NCI-H2171 (cell line): Measurements from ENCODE around the gene OSM.
A peak's percentile ranks its signal among the peaks of the same experiment; 100 is the strongest.

Source experiments
- DNase-seq: peaks from one replicate; lab custom pipeline; 2025; lab: John Stamatoyannopoulos, UW

OSM gene

DNA sequence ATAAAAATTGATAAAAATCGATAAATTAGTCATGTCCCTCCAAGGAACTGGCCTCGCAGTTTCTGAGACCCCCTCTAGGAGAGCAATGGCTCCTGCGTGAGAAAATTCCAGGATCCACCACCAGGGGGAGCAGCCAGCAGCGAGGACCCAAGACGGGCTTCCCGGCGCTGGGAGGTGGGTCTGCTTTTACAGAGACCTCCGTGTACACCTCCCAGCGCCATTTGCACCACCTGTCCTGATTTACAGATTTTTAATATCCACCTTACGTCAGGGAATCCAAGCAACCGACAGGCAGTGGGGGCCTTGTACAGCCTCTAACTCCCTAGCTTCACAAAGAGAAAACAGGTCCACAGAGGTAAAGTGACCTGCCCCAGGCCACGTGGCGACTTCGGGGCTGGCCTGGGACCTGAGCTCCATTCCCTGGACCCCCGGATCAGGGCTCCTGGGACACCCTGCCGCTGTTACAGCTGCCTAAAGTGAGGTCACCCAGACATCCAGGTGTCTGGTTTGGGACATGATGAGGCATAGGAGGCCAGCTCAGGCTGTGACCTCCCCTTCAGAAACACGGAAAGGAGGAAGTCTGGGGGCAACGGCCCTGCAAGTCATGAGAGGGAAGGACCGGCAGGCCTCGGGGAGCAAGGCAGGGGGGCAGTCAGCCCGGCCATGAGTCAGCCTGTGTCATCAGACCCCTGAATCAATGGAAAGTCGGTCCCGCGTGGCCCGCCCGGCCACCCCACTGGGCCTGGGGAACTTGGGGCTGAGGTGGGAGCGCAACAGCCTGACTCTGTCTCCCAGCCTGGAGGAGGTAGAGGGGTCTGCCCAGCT is 3.5 kb downstream of the OSM start:
- DNase-seq = peak; percentile 72

DNA sequence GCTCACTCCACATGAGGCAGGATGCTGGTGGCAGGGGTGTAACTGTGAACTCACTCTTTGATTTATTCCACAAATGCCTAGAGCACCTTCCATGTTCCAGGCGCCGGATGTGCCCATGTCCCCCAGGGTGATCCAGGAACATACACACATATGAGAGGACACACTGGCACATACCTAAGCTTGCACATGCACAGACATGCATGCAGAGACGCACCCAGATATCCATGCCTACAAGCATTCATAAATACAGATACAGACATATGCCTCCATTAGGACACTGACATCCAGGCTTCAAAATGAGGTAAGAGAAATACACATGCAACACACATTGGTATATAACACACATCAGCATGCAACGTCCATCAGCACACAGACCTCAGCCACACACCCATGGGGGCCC is 4.5 kb downstream of the OSM start:
- DNase-seq = no peak

DNA sequence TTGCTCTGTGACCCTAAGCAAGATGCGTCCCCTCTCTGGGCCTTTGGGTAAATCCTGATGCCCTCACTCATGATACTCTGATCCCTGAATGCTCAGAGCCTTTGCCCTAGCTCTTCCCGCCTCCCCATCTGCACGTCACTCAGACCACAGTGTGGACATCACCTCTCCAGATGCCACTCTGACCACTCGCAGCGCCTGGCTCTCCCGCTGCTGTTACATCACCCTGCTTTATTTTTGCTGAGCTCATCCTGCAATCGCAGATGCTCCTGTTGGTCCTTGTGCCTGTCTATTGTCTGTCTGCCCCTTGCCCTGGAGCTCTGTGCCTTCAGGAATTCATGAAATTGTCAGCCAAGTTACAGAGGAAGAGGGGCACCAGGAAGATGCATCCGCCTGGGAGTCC is 5.5 kb downstream of the OSM start:
- DNase-seq = no peak

DNA sequence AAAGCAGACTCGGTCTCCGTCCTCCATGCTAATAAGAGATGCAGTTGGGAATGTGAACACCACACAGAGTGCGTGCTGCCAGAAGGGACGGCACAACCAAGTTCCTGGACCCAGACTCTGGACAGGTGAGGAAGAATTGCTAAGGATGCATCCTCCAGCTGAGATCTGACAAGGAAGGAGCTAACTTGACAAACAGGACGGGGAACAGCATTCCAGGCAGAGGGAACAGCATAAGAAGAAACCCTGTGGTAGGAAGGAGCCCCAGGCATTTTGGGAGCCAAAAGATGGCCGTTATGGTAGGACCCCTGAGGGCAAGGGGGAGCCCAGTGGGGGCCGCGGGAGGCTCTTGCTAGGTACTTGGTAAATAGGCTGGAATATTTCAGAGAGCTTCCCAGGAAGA is 6.0 kb downstream of the OSM start:
- no peak for DNase-seq

DNA sequence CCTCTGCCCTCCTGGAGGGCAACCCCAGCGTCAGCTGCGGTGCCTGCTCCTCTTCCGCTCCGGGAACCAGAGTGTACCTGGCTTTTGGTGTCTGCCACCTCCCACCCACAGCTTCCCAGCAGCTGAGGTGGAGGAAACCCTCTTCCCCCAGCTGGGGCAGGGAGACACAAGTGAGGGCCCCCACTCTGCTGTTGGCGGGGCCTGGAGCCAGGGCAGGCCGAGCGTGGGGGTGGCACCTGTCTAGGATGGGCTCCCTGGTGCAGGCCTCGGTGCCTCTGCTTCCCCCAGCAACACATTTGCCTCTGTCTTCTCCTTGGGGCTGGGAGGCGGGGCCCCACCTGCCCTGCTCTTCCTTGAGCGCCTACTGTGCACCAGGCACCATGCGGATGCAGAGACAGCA is 6.4 kb downstream of the OSM start:
- no peak for DNase-seq

DNA sequence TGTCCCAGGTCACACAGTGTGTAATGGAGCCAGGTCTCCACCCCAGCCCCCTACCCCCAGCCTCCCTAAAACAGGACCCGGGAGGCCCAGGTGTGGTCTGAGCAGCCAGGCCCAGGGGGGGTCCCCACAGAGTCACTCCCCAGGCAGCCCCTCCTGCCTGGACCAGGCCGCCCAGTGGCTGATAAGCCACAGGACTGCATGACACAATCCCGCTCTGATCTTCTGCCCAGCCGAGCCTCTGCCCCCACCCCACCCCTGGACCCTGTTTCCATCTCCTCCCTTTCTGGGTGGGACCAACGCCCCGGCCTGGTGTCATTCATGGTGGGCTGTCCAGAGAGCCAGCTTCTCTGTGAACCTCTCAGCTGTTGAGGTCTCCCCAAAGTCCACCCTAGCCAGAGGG is 12.3 kb downstream of the OSM start:
- DNase-seq = no peak

DNA sequence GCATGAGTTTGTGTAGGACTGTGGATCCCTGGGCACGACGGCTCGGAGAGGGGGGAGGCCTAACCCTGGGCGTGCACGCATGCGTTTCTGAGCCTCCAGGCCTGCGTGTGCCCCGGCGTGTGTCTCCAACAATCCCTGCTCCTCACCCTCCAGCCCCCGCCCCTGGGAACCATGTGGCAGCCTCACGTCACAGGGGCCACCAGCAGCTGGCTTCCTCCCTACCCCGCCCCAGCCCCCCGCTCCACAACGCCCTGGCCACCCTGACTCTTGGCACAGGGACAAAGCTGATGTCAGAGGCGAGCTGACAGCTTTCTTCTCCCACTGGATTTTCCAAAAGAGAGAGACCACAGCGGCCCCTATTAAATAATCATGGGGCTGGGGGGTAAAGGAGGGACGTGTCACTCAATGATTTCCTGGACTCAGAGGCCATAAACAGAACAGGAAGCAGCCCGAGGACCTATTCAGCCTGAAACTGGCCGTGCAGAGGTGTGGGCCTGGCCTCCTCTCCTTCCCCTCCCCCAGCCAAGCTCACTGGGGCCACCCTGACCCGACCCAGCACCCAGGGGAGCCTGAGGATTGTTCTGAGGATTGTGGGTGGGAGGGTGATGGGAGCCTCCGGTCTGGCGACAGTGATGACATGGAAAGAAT is 13.3 kb downstream of the OSM start:
- peak; percentile 84 for DNase-seq

DNA sequence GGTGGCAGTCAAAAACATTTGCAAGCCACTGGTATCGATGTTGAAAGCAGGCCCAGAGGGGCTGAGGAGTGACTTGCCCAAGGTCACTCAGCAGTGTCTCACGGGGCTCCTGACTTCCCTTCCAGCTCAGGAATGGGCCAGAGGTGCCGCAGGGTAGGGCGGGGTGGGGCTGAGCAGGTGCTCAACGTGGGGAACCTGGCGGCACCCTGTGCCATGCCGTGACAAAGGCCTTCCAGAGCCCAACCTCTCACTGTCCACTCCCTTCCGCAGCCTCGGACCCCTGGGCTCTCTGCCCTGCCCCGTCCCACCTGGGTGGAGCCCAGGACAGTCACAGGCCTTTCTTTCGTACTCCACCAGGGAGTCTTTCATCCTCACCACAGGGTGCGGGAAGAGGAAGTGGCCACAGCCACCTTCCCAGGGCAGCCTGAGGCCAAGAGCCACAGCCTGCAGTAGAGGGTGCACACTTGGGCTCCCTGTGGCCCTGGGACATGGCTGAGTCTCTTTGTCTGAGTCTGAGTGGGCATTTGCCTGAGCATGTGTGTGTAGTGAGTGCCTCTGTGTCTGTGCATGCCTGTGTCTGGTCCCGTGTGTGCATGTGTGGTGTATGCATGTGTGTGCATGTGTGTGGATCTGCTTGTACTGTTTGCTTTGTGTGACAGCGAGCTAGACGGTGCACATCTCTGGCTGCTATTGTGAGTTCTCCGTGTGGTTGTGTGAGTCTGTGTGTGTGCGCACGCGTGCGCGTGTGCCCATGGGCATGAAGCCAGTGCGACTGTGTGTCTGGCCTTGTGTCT is 14.0 kb downstream of the OSM start:
- DNase-seq = no peak

DNA sequence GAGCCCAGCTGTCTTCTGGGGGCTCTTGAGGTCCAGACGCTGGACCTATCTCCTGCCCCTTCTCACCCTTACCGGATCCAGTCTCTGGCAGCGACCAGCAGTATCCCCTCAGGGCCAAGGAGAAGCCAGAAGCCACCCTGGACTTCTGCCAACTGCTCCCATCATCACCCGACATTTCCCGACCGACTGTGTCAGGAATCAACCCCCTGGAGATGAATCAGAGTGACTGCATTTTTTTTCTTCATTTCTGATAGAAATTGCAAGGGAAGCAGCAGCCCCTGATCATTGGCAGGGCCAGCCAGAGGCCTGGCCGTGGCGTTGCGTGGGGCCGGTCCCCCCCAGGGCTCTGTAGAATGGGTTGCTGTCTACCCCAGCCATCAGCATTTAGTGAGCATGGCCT is 14.9 kb downstream of the OSM start:
- peak; percentile 15 for DNase-seq

DNA sequence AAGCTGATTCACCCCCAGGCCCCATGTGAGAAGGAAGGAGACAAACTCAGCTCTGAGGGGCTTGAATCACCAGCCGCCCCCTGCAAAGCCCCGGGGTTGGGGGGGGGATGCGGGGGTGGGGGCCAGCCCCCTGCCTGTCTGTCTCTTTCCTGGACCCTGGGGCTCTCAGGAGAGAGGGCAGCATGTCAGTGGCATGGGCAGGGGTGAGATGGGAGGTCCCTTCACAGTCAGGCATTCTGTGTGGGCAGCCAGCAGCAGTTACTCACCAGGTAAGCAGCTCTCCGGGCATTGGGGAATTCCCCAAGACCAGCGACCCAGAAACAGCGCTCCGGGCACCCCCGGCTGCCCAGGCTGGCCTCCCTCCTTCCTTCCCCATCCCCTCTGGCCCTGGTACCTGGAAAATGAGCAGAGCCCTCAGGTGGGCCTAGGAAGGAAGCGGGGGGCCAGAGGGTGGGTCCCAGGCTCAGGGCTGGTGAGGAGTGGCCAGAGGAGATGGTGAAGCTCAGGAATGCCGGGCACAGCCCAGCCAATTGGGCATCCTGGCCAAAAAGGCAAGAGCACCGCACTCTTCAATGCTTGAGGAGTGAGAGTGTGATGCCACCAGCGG is 15.9 kb downstream of the OSM start:
- no peak for DNase-seq

DNA sequence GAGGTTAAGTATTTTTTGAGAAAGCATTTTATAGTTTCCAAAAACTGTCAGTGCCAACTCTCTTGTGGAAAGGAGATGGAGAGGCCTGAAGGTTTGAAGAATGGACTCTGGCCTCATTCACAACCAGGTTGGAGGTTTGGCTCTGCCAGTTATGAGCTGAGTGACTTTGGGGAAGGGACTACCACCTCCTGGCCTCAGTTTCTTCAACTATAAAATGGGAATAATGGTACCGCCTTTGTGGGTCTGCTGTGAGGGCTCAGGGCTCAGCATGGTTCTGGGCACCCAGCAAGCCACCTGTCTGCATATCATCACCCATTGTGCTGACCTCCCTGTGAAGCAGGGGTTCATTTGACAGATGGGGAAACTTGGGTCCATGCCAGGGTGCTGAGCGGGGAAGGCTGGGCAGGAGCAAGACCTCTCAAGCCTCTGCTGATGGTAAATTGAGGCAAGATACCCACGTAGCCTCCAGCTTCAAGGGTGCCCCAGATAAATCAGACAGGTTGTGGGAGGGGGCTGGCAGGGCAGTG is 16.5 kb downstream of the OSM start:
- no peak for DNase-seq

DNA sequence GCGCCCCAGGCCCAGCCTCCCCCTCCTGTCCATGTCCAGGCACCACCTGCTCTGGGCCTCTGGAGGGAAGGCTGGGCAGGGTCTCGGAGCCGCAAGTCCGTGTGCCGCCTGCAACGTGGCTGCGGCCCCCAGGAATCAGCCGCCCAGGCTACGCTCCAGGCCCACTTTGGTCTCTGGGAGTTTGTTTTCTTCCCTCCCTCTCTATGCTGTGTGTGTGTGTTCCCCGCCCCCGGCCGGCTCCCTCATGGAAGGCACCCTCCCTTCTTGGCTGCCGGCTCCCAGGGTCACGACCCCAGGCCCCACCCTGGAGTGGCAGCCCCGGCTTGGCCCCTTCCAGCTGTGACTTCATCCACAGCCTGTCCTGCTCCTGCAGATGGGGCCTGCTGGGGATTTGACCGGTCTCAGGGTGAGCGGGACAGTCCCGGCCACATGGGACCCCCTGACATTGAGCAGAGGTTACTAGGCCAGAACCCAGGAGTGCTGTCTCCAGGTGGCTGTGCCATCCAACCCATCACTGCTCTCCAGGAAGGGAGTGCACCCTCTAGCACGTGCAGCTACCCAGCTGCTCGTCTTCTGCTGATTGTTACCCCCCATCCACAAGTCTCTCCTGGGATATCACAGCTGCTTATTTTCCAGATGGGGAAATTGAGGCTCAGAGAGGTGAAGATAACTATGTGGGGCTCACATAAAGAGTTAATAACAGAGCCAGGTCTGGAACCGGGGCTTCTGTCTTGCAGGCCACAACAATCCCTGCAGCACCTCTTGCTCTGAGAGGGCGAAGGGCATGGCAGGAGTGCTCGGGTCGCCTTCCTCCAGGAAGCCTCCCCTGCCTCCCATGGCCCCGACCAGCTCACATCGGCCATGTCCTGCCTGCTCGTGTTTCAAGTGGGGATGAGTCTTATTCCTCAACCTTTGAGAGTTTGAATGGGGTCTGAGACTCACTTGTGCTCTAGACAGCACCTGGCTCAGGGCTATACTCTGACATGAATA is 17.3 kb downstream of the OSM start:
- no peak for DNase-seq

DNA sequence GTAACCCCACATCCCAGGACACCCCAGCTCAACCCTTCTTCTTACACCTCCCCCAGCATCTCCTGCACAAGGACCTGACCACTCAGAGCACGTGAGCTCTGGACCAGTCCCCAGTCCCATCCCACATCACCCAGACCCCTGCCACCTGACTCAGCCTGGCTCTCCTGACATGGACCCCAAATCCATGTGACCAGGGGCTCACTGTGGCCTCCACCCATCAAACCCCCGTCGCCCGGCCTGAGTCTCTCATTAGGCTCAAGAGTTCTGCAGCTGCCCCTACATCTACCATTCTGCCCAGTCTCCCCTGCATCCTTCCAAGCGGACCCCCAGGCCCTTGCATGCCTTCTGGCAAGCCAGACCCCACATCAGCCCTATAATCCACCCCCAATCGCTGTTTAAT is 18.2 kb downstream of the OSM start:
- no peak for DNase-seq

DNA sequence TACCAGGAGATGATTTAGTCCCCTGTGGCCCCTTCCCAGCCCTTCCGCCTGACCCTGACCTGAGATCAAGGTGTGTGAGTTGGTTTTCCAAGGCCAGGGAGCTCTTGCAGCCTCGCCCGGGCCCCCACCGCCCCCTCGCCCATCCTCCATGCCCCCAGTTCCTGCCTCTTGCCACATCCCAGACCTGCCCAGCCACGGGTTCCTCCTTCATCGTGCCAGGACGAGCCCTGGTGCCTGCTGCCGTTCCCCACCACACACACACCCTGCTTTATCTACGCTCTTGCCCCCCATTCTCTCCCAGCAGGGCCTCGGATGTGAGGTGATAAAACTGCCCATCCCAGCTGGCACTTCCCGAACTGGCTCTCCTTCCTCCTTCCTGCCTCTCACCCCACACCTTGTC is 18.7 kb downstream of the OSM start:
- DNase-seq = no peak

DNA sequence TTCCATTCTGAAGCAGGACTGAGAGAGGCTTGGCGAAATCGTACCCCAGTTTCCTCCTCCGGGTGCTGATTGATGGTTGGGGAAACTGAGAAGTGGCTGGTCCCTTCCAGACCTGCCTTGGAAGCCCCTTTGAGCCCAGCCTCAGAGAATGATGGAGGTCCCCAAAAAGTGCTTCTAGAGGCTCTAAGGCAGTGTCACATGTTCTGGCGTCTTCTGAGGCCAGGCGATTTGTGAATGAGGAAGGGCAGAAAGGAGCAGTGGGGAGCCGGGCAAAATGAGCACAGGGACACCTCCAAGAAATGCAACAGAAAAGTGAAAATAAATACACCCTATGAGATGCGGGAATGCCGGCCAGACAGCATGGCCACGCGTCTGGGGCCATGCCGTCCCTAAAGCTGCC is 19.1 kb downstream of the OSM start:
- DNase-seq = no peak

DNA sequence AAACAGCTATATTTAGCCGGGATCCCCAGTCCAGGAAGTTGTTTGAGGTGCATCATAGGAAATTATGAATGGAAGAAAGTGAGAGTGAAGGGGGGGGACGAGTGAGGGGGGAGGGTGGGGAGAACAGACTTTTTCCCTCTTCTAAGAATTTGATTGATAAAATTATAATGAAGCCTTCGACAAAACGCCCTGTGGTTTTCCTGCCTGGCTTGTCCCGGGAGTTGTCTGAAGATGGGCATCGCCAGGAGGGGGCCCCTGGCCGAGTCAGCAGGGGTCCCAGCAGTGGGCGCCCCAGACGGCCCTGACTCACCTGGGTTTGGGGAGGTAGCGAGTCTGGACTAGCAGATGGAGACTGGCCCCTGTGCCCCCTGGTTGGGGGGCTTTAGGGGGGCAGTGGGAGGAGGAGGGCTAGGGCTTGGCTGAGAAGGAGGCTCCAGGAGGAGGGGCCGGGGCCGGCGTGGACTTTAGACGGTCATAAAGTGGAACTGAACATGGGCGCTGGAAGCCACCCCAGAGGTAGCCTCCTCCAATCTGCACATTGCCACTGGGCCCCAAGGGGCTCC is 19.8 kb downstream of the OSM start:
- no peak for DNase-seq

DNA sequence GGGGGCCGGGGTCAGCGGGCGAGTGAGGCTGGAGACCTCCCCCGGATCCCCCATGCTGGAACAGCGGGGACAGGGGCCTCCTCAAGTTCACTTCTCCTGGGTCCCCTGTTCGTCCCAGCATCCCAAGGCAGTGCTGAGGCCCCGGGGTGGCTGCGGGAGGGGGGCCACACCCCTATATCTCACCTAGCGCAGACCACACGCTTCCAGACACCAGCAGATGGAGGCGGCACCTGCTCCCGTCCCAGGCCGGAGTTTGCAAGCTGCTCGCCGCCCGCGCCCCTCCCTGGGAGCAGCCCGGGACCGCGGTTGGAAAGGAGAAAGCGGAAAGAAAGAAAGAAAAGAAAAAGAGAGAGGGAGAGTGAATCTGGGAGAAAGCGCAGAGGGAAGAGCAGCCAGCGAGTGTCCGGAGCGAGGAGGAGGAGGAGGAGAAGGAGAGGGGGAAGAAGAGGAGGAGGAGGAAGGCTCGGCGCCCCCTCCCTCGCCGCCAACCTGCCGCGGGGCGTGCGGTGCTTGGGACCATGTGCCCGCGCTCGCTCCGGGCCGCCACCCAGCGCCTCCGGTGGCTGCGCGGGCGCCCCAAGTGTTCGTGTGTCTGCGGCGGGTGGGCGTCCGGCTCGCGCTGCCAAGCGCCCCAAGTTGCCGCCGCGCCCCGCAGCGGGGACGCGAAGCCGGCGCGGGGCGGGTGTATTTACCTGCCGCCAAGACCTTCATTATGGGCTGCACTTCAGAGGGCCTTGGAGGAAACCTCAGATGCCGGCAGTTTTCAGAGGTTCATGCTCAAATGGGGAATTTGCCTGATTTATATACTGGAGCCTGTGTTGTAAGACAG is 20.5 kb downstream of the OSM start, which contains the start of gene LIF:
Gene LIF (minus strand): TSS at position 775 of the 829 bp plus-strand sequence. CDS start 64 bp downstream, at position 711.
- DNase-seq = peak; percentile 76

DNA sequence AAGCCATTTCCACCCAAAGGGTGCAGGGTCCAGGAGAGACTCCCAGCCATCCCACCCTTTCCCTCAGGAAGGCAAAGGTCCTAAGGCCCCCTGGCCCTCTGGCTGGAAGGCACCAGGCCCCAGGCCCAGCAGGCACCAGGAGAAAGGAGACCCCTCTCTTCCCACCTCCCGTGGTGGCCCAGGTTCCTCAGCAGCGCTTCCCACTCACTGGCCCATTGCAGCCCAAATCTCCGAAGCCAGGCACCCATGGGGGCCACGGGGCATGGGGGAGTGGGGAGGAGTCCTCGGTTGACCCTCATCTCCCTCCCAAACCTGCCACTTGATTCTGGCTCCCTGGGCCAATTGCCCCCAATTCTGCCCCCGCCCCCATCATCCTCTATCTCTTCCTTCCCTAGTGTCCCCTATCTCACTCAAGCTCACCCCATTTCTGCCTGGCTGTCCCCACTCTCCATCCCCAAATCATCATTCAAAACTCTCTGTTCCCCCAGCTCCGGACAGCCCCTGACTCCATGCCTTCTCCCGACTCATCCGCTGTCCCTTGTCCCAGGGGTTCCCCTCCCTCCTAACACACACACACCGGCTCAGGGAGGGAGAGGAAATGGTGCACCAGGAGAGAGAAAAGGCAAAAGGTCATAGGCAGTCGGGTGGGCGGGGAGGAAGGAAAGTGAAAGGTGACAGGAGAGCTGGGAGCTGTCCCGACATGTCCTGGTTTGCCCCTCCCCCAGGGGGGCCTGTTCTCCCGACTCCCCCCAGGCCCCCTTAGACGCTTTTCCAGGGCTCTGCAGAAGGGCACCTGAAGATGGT is 21.3 kb downstream of the OSM start:
- DNase-seq = peak; percentile 27

DNA sequence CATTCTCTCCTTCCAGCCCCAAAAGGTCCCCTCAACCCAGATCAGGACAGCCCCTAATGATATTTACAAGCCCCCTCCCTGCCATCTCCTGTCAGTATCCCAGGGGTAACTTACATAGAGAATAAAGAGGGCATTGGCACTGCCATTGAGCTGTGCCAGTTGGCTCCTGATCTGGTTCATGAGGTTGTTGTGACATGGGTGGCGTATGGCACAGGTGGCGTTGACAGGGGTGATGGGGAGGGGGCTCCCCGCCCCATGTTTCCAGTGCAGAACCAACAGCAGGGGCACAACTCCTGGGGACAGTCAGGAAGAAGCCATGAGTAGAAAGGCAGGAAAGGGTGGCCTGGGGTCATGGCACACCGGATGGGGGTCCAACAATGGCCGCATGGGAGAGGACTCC is 22.0 kb downstream of the OSM start:
- no peak for DNase-seq
